Activated effector memory CD4-positive, alpha-beta T cell treated with Interleukin-2 at 50 U/mL for 16 hours (primary cell): ENCODE results near the gene STXBP6.

Experiments used
- DNase-seq: peaks from one replicate; pipeline ENCODE4 v3.0.0-alpha.2; 2020

Gene STXBP6

GRCh38 chr14:25011095-25011494 lies 38.9 kb downstream of the STXBP6 start:
- DNase-seq: no peak

DNA sequence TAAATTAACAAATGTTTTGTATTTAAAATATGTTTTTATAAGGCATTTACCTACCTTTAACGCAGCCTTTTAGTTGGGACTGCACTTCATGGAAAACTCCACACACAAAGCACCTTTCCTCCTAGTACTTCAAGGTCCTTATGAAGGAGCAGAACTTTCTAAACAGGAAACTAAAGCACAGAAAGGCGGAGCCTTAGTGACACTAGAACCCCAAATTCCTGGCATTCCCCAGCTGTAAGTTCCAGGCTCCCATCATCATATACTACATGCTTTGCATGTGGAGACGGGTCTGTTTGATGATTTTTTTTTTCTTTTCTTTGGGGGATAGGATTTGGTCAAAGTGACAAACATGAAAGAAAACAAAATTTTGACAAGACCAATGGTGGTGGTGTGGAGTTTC lies 39.5 kb downstream of the STXBP6 start:
- no peak for DNase-seq

GRCh38 chr14:25009891-25010290 lies 40.1 kb downstream of the STXBP6 start:
- no peak for DNase-seq

DNA sequence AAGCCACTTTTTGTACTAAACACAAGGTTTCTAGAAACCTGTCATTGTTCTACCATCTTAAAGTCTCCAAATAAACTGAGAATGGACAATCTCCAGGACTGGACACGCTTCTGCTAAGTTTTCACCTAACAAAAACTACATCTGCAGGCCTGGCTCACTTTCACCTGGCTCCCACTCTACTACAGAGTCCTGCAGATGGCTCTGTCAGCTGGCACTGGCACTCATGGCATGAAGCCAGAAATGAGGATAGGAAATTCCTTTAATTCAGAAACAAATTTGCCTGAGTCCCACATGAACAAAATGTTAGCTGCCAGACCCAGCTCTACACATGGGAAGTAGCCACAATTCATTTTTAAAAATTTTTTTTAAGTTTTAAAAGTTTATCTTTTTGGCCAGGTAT lies 42.1 kb downstream of the STXBP6 start:
- DNase-seq: no peak

- no peak for DNase-seq
Measured at GRCh38 chr14:25006961-25007795, 42.8 kb downstream of the STXBP6 start.

GRCh38 chr14:25006031-25006430 lies 43.9 kb downstream of the STXBP6 start:
- no peak for DNase-seq

- no peak for DNase-seq
Measured at GRCh38 chr14:25004389-25004809, 45.5 kb downstream of the STXBP6 start.

DNA sequence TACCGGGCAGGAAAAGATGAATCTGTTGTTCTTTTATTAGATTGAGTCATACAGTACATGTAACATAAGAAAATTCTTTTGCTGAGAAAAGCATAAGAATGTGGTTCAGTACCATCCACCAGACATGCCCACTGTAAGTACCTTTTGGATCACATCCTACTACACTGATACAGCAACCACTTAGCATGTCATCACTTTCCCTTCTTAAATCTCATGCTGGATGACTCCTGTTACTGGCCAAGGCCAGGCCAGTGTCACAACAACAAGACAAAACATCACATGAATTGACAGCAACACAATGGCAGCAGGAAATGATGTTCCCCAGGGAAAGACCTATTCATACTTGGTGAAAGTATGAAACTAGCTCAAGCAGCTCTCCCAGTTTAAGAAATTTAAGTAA lies 46.4 kb downstream of the STXBP6 start:
- DNase-seq: no peak

DNA sequence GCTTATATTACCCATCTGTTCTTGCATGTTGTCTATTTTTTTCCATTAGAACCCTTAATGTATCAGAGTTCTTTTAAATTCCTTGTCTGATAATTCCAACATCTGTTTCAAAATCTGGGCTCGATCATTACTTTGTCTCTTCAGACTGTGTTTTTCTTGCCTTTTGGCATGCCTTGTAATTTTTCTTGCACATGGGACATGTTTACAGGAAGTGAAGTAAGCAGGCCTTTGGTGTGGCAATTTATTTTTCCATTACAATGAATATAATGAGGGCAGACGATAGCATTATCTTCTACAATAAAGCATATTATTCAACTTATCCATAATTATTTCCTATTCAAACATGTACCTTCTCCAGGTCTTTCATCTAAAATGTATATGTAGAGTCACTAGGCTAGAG lies 48.3 kb downstream of the STXBP6 start:
- DNase-seq: no peak

DNA sequence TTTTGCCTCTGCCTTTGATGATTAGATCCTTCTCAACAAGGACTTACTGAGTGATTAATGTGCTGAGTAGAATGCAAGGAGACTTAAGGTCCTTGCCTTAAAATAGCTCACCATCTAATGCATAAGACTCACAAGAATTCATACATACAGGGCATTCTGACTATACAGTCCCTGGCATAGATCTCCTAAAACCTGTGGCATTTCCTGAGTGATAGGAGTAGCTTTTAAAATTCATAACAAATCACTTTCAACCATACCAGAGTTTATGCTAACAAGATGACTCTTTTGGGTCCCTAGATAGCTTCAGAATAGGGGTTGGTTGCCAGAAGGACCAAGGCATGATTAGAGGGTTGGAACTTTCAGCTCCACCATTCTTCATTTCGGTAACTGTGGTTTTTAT lies 48.8 kb downstream of the STXBP6 start:
- DNase-seq: no peak

DNA sequence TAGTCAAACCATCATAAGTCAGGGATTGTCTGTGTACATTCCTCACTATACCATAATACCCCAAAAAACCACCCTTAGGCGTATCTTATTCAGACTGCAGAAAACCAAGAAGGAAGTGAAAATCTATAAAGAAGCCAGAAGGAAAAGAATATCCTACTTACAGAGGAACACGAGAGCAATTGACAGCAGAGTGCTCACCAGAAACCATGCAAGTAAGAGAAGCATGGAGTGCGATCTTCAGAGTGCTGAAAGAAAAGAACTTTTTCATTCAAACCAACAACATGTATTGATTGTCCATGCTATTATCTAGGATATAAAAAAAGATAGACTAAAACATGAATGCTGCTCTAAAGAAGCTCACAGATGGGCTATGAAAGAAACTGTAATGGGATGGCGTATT lies 50.8 kb downstream of the STXBP6 start:
- DNase-seq: no peak

GRCh38 chr14:24996930-24997725 lies 52.8 kb downstream of the STXBP6 start:
- no peak for DNase-seq

DNA sequence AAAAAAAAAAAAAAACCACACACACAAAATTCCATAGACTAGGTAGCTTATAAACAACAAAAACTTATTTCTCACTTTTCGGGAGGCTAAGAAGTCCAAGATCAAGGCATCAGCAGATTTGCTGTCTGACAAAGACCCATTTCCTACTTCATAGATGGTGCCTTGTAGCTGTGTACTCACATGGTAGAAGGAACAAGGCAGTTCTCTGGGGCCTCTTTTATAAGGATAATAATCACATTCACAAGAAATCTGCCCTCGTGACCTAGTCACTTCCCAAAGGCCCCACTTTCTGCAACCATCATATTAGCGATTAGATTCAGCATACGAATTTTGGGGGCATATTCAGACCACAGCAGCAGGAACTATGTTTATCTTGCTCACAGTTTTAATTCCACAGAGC lies 54.9 kb downstream of the STXBP6 start:
- no peak for DNase-seq

GRCh38 chr14:24993631-24994030 lies 56.3 kb downstream of the STXBP6 start:
- no peak for DNase-seq

GRCh38 chr14:24992624-24993360 lies 57.2 kb downstream of the STXBP6 start:
- DNase-seq: no peak

DNA sequence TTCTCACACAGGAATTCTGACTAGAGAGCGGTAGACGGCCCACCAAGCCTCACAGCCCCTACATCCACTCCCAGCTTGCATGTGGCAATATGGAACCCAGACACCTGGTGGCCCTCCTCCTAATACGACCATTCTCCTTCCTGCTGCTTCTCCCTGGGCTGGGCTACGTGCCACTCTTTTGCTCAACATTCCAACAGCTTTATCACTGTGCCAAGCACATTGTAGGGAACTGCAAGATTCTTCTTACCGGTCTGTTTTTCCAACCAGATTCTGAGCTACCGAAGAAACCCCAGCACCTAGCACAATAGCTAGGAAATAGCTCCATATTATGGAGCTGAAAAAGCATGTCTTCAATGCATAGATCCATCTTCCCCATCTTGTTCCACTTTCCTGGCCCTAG lies 58.1 kb downstream of the STXBP6 start:
- DNase-seq: no peak

DNA sequence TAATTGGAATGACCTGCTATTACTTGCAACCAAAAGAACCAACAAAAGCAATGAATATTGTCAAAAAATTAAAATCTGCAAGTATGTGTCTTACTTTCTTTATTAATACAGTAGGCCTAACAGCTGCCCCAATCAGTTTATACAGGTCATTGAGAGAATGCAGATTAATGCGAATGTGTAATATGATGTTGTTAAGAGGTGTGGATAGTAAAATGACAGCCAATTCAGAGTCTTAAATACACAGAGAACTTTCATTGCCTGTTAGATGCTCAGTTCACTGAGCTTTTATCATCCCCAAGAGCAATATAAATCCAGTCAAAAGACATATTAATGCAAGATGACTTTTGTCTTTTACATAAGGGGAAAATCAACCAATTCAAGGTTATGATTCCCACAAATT lies 58.7 kb downstream of the STXBP6 start:
- DNase-seq: no peak

- no peak for DNase-seq
Measured at GRCh38 chr14:24990773-24991172, 59.2 kb downstream of the STXBP6 start.

DNA sequence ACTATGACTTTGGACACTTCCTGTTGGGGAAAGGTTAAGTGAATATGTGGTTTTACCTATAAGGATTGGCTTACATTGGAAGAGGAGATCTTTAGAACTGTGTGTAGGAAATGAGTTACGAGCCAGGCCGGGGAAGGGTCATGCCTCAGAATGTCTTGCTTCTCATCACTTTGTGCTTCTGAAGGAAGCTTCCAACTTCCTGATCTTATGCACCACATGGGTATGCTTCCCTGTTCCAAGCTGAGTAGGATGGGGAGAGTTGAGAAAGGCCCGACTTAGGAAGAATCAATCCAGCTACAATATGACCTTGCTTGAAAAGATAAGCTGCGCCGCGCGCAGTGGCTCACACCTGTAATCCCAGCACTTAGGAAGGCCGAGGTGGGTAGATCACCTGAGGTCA lies 59.9 kb downstream of the STXBP6 start:
- no peak for DNase-seq

- DNase-seq: no peak
Measured at GRCh38 chr14:24988760-24989159, 61.2 kb downstream of the STXBP6 start.

DNA sequence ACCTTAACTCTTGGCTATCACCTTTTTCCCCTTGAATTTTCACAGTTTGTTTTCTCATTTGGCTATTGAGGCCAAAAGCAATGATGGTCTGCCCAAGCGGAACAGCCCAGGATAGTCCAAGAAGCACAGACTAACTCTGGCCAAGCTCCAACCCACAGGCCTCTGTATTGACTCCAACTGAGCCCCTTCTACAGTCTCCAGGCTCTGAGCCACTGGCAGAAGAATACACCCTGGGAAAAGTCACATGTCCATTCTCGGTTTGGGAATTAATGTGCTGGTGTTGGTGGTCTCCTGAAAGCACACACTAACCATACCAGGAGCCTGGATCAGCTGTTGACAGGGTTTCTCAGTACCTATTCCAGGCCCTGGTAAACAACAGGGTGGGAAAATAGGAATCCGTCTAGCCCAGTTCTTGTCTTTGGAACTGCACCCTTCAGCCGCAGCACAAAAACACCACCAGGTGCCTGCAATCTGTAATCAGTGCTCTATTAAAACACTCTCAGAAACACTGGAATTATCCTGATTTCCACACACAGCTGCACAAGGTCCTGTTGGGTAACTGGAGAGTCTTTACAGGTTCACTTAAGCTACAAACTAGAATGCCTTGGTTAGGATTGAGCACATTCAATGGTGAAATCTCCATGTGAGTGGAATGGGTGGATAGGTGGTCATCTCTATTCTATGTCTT lies 63.6 kb downstream of the STXBP6 start:
- no peak for DNase-seq

DNA sequence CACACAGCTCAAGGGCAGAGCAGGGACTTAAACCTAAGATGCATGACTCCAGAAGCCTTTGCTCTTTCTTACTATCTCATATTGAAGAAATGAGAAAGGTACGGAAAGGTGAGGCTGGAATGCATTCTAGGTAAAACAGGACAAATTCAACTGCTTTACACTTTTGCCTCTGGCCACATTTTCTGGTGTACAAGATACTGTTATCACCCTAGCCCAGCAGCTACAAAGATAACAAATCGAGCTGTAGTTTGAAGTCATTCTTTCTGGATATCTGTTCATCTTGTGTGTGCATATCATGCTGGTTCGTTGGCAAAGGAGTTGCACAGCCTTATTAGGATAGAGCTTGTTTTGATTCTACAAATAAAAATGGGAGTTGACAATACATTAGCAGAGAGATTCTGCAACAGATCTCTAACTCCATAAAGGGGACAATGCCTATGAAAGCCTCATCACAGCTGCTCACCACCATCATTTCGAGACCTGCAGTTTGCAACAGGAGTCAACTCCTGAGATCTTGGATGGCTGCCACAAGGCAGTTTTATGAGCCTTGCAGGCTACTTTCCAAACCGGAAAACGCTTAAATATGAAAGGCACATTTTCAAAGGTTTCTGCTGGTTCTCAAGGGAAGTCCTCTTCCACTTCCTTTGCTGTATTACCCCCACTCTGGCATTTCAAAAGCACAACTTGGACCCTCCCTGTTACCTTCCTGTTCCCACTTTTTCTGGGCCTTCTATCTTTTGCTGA lies 64.9 kb downstream of the STXBP6 start:
- DNase-seq: no peak
